H54 (cell line): ENCODE measurements around the gene CD40LG.

Source experiments
- DNase-seq: peaks from one replicate; pipeline ENCODE4 v3.0.0; 2011; ENCODE audit warnings: low spot score, mixed read lengths; ENCODE audit not compliant: insufficient read length
- FAIRE-seq: peaks from 3 replicates; lab custom pipeline; 2011; peaks lifted over from hg19 to GRCh38; lab: Jason Lieb, UNC
- POLR2A ChIP-seq: IDR thresholded peaks from 2 replicates; pipeline ENCODE4 v1.6.1; 2011; ENCODE audit warnings: low read depth, mild to moderate bottlenecking, low read length

Gene CD40LG

DNA sequence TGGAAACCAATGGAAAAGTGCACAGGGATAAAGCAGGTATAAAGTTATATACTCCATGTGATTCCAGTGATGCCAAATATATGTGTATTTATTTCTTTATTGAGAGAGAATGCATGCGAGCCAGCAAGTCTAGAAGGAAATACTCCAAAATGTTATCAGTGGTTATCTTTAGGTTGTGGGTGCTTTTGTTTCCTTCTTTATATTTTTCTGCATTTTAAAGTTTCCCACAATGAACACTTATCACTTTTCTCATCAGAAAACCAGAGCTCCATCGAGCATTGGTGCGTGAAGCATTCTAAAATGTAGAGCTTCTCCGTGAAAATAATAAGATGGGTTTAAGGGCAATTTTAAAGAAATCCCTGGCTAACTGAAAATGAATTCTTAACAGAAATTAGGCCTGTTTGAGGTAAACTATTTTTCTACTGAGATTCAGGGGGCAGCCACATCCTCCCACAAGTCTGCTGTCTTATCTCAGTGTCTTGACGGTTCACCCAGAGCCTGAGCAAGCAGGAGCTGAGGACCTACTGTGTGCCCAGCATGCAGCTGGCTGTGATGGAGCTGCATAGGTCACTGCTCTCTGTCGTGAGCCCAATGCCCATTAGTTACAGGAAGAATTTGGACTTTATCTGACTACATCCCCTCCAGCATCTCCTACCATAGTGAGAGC is 18.7 kb upstream of the CD40LG start:
- FAIRE-seq (no peak), DNase-seq (no peak)

DNA sequence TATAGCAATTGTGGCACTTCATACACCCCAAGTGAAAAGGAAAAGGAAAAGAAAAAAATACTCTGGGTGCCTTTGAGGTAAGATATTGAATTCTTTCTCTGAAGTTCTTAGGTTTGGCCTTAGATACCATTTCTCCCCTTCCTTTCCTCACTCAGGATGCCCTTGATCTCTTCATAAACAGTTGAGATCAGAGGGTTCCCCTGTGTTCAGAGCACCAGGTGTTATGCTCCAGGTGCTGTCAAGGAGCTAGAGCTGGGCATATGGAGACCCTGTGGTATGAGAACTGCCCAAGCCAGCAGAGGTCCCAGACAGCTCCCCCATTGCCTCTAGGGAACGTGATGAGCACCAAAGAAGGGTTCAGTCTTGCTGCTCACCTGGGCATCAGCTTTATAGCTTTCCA is 17.1 kb upstream of the CD40LG start:
- no peak for DNase-seq
- TF ChIP-seq POLR2A, result no peak
- FAIRE-seq, result no peak

More for the DNA sequence above, 18.7 kb upstream of the CD40LG start:
- no peak for TF ChIP-seq POLR2A

DNA sequence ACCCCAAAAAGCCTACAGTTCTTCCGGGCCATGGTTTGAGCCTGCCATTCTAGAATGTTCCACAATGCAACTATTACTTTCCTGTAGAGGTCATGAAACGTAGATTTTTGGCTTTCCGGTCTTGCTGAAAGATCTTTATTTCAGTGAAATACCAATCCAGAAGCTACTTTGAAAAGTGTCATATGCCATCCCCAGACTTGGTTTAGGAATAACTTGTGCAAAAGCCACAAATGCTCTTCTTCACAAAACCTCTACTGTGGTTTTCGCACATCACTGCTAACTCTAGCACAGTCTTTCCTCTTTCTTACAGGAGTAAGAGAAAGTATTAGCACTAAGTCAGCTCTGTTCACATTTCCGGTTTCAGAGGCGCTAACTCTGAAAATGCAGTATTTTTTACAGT is 12.7 kb upstream of the CD40LG start:
- FAIRE-seq (no peak), DNase-seq (no peak)
- no peak for TF ChIP-seq POLR2A

DNA sequence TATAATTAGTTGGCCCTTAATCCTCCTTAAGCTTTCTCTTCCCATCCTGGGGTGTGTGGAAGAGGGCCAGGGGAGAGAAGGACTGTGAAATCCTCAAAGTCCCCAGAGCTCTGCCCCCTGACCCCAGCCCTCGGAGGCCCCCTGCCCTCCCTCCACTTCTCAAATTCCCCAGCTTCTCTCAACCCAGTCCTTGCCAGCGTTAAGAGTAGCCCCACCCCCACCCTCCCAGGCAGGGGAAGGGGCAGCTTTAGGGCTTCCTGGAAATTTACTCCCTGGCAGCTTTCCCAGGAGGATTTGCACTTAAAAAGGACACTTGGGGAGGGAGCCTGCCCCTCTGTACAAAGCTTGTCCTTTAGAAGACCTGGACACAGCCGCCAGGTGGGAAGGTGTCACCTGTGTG is 11.8 kb upstream of the CD40LG start:
- no peak for FAIRE-seq
- no peak for TF ChIP-seq POLR2A
- no peak for DNase-seq

DNA sequence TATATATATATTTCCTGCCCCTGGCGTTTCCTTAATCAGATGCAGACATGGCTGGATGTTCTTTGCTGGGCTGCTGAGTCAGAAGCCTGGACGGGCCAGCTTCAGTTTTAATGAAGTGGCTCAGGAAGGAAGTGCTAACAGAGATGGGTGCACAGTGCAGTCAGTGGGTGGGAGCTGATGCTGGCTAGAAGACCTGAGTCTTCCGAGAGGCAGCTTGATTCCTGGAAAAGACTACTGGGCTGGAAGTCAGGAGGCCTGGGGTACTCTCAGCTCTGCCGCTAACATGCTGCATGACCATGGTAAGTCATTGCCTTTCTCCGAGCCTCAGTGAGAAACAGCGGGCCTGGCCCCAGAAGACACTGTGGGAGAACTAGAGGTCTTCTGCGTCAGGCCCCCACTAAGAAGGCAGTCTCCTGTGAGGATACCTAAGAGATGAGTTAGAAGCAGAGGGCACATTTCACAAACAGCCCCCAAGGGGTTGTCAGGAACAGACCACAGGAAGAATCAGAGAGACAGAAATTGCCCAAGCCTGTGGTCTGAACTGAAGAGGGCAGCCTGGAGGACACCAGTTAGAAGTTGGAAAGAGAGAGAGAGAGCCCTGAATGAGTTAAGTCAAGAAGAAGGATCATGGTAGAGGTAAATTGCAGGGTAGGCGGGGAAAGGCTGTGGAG is 8.3 kb upstream of the CD40LG start:
- DNase-seq (no peak), FAIRE-seq (no peak)
- no peak for TF ChIP-seq POLR2A

DNA sequence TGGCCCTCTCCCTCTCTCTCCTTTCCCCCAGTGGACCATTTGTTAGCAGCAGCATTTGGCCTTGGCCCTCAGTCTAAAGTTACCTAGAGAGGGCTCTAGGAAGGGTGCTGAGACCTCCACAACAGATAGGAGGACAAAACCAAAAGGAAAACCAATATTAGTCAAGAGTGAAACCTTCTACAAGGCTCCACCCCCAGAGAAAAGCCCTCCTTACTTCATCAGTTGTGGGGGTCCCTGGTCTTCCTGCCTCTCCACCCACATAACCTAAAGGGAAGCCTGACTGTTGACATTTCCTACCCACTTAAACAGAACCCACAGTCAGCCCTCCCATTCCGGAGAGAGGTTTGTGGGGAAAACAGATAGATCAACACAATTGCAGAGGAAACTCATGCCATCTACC is 4.7 kb upstream of the CD40LG start:
- DNase-seq, result no peak
- FAIRE-seq, result no peak
- TF ChIP-seq POLR2A, result no peak

DNA sequence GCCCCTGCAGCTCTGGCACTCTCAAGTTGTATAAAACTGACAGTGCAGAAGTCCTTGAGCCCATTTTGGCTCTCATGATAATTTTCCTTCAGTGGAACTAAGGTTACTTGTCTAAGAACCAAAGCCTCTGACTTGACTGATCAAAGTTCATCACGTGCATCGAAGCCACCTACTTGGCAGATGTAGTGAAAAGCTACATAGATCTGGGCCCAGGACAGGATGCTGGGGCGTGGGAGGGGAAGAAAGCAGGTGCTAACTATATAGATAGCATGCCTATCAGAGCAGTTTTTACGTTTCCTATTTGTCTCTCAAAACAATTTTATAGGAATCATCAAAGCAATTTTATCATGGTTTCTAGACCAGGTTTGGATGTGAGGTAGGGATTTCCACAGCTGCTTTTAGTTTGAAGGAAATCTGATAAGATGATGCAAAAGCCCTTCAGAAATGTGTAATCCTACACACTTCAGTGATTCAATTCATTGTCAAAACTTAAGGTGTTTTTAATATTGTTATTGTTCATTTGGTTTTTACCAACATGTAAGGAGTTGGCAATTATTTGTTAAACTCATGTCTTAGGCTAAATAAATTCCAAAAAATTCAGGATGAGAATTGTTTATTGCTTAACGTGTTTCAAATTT is 1.2 kb upstream of the CD40LG start:
- no peak for TF ChIP-seq POLR2A
- no peak for FAIRE-seq
- DNase-seq, result no peak

DNA sequence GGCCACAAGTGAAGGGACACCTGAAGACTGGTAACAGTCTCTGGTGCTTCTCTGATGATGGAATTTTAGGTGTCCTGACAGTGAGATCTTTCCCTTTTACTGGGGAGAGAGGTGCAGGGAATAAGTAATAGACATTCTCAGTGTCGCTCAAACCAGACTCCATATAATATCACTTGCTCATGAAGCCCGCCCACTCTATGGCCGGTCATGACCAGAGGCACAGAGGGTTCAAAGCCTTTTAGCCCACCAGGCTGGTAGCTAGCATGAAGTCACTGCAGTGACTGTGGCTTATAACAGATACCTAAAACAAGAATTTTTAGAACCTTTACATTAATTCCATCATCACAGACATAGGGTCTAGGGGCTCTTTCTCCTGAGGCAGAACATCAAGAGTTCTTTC is 2.9 kb downstream of the CD40LG start:
- DNase-seq (no peak), FAIRE-seq (no peak)
- no peak for TF ChIP-seq POLR2A

DNA sequence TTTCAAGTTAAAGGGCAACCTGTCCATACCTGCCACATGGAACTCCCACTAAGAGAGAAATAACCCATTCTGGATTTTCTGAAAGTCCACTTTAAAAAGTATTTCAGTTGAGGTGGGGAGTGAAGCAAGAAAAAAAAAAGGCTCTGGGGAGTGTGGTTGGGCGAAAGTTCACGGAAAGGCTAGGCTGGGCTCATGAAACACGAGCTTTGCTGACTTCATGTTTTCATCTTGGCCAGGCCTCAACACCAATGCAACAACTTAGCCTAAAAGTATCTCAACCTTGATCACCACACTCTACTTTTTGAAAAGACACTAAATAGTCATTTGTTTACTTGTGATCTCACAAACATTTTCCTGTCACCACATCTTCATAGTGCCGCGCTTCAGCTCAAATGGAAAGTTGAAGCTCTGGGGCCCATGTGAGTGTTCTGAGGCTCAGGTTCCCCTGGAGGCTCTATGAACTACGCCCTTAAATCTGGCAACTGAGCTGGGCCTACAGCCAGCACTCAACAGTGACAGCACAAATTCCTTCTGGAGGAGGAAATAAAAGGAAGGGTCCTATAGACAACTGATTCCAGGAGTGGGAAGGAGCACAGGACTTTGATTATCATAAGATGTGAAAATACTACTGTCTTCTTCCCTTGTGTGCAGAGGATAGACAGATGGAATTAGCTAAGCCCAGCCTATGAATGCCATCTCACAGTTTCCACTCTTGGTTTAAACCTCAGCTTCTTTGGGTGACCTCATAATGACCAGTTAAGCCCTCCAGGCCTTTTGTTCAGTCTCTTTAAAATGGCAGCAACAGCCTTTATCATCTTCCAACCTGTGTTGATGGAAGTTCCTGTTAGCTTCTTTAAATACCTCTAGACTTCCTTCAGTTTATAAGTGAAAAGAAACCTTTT is 5.1 kb downstream of the CD40LG start:
- no peak for TF ChIP-seq POLR2A
- no peak for DNase-seq
- no peak for FAIRE-seq

DNA sequence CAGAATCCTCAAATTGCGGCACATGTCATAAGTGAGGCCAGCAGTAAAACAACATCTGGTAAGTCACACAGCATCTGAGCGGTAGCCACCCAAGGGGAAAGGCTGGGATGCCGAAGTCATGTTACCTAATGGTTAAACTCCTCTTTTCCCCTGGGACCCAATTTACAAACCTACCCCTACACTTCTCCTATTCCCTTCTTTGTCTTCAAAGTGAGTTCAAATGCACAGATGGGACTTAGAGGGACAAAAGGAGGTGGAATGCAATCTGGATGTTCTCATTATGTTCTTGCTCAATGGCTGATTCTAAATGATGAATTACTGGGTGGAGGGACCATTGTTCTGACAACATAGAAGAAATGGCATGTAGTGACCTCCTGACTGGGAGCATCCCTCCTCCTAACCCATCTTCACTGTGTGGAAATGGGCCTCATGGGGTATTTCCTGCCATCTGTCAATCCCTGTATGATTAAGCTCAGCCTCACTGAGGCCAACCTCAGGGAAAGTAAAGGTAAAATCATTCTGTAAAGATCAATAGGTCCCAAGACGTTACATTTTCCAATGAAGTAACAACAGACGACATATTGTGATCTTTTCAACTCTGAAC is 8.5 kb downstream of the CD40LG start:
- no peak for FAIRE-seq

DNA sequence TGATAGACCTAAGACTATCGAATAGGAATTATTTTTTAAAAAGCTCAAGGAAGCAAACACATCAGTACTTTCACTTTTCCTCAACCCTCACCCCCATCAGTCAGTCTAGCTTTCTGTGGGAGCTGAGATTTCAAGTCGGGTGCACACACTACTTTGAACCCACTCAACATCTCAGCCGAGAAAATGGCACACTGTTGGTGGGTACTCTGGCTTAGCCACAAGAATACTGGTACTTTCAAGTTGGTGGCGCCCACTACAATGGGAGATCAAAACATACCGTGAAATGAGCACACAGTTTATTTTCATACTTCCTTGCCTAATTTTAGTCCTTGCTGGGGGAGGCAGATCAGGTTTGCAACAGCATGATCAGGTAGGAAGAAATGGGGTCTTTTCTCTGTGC is 10.2 kb downstream of the CD40LG start:
- DNase-seq (no peak), FAIRE-seq (no peak)
- no peak for TF ChIP-seq POLR2A

More for the DNA sequence above, 8.5 kb downstream of the CD40LG start:
- no peak for TF ChIP-seq POLR2A
- no peak for DNase-seq

DNA sequence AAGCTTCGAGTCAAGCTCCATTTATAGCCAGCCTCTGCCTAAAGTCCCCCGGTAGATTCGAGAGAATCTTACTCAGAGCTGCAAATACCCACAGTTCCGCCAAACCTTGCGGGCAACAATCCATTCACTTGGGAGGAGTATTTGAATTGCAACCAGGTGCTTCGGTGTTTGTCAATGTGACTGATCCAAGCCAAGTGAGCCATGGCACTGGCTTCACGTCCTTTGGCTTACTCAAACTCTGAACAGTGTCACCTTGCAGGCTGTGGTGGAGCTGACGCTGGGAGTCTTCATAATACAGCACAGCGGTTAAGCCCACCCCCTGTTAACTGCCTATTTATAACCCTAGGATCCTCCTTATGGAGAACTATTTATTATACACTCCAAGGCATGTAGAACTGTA is 11.2 kb downstream of the CD40LG start:
- TF ChIP-seq POLR2A, result no peak
- DNase-seq, result no peak
- no peak for FAIRE-seq

DNA sequence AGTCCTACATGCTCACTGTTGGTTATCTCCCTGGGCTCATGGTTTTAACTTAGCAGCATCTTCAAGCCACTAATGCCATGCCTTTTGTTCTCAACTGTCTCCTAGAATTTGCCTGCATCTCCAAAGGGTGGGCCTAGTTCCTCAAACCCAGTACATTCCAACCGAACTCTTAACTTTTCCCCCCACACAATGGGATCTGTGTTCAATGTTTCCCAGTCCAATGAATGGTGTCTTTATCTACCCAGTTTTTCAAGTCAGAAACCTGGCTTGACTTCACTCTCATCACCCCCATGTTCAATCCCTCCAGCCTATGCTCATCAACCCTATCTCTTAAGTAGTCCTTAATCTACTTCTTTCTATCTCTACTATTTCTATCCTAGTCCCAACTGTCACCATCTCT is 12.9 kb downstream of the CD40LG start:
- DNase-seq (no peak), FAIRE-seq (no peak)
- no peak for TF ChIP-seq POLR2A
